Left cardiac atrium (tissue), 4 donors: ENCODE results near the gene TMEM135. TPM values are rescaled to one million over a fixed set of nuclear protein-coding genes. Genes with fewer than 3 reads are reported as not detected.
"Not testable (repeated sequence)": the region's sequence is repeated elsewhere in the genome, so short reads cannot be mapped to it uniquely, and the experiment has no call there.

Experiments
- ATAC-seq, 2 donors: fragments of 200-7000 bp; cut with Tn5 transposase; one replicate each; pipeline ENCODE4 v1.9.1; 2020; ENCODE audit warnings: mild to moderate bottlenecking in 2 of 2, moderate library complexity in 2 of 2
- DNase-seq: peaks from one replicate; pipeline ENCODE4 v3.0.0-alpha.2; 2020
- intact Hi-C, 2 donors: fragments of 100-400 bp; cut with DNase I; formaldehyde crosslinking; loops; one replicate each; pipeline versions ENCODE4 v1.14.1 to v1.15.1; 2022 to 2023
- long read RNA-seq: library from polyadenylated mRNA; unstranded; transcript quantifications from one replicate; pipeline ENCODE4 v2.0.0, GENCODE V29; 2021
- total RNA-seq, 2 donors: library from RNA; stranded (reverse); fragmentation: NEBNext Ultra II Directional; extraction: Animal tissue kit (Norgen Biotek cat#: 25700); gene quantifications; one replicate each; pipeline ENCODE4 v1.2.1, GENCODE V29; 2021
- donor health status: DM: no; HTN: yes; CAD: no.
- donor health status: DM: no; HTN: yes; CAD: no; lungs with severe emphysema.
- donor health status: DM: yes; HTN: yes; CAD: no.
- donor health status: Dilated cardiomyopathy.

TMEM135 gene
- total RNA-seq = 10 to 100 TPM; 23.1 to 30.8 TPM
- long read RNA-seq, transcript TMEM135-201 (15 exons, 2,433 nt) = major isoform, 13 of 19 reads
- long read RNA-seq, partial matches to known transcripts = 1 of 19 reads
- long read RNA-seq, other reads (novel, unspliced or antisense) = 3 of 19 reads

DNA sequence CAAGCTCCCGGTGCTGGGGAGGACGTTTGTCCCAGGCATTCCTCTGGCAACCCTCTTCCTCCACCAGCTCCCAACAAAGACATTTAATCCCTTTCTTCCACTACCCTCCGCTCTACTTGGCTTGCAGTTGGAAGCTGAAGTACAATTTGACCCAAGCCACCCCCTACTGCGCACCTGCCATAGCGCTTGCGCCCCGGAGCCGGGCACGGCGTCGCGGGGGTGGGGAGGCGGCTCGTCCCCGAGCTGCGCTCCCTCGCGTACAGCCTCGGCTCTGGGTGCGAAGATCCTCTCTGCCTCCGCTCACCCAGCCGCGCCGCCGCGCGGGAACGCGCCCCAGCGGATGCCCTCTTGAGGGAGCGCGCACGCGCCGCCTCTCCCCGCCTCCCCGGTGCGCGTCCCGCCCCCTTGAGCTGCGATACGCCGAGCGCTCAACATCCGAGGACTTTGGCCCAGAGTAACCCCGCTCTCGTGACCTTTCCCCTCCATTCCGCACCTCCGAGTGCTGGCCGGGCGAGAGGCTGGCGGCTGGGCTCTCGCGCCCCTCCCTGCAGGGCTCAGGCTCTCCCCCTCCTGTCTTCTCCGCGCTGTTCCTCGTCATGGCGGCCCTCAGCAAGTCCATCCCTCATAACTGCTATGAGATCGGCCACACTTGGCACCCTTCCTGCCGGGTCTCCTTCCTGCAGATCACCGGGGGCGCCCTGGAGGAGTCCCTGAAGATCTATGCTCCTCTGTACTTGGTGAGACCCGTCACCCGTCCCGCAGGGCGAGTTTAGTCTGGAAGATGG, at the start of gene TMEM135:
TMEM135 (plus strand) TSS at position 485 of the 785 bp plus-strand sequence; CDS start at position 597, 112 bp downstream.
- intact Hi-C loops = loop anchor here (5.0 to 10.0 kb wide), 3 partner anchors 53 to 93 kb away; partner anchors contain the start of gene FZD4 (in 1 of the 2)
- peak; percentile 98 to 99 for ATAC-seq

GRCh38 chr11:86988351-86988881, 49.3 kb upstream of the TMEM135 start:
- DNase-seq (no peak), ATAC-seq (no peak)
- intact Hi-C loops = loop anchor here in 1 of 2 donors (10.0 kb wide), 1 partner anchor 46 kb away; the partner anchor contains the start of gene TMEM135

More for the DNA sequence above, at the start of gene TMEM135:
- peak; percentile 95 for DNase-seq

DNA sequence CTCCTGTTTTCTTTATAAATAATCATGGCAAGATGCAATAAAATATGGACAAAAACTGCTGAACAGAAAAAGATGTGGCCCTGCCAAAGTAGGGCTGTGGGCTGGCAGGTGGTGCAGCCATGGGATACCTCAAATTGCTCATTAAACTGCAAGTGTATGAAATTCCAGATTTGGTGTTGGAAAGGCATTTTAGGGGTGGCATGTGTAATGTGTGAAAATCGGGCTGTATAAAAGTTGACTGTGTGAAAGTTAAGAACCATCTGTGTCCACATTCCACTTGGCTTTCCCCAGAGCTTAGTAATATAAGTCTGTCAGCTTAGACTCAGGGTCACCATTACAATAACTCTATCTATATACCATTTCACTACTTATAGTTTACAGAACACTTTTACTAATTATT, 47.7 kb upstream of the TMEM135 start:
- DNase-seq (no peak), ATAC-seq (peak in 1 of 2 donors; percentile 77)
- intact Hi-C loops = no loop called here

DNA sequence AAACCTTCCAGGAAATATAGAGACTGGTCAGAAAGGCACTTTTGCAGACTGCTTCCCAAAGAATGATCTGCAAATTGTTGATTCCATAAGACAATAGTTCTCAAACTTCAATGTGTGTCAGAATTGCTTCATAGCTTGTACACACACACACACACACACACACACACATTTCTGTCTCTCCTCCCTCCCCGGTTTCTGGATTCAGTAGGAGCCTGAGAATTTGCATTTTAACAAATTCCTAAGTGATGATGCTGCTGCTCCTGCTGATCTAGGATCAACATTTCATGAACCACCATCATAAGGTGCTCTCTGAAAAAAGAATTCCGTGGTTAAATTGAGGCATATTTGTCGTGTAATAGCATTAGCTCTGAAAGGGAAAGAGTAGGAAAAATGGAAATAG, 47.2 kb upstream of the TMEM135 start:
- peak in 1 of 2 donors; percentile 15 for ATAC-seq
- intact Hi-C loops = no loop called here

GRCh38 chr11:86991341-86991740, 46.4 kb upstream of the TMEM135 start:
- DNase-seq = no peak
- intact Hi-C loops = no loop called here
- ATAC-seq = no peak

More for the DNA sequence above, 47.2 kb upstream of the TMEM135 start:
- DNase-seq = no peak

DNA sequence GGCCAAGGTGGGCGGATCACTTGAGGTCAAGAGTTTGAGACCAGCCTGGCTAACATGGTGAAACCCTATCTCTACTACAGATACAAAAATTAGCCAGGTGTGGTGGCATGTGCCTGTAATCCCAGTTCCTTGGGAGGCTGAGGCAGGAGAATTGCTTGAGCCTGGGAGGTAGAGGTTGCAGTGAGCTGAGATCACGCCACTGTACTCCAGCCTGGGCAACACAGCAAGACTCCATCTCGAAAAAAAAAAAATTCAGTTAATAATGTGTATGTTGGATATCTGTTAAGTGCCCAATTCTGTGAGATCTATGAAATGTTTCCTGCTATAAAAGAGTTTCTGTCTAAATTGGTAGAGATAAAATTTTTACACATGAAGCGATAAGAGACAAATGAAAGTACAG, 45.4 kb upstream of the TMEM135 start:
- intact Hi-C loops, DNase-seq, ATAC-seq: not testable (repeated sequence)

DNA sequence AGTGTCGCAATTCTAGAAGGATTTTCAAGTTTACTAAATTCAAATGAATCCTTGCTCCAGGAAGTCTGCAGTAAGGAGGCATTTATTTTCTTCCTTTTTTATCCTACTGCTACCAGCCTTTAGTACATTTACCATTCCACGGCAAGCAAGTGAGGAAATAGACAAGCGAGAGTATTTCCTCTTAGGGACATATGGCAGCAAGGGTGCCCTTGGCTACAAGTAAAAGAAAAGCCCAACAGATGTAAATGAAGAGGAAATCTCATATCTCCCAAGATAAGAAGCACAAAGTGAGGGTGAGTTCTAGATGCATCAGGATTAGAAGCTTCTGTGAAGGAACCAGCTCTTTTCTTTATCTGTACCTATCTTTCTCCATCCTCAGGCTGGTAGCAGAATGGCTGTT, 44.7 kb upstream of the TMEM135 start:
- no peak for ATAC-seq
- intact Hi-C loops = no loop called here

DNA sequence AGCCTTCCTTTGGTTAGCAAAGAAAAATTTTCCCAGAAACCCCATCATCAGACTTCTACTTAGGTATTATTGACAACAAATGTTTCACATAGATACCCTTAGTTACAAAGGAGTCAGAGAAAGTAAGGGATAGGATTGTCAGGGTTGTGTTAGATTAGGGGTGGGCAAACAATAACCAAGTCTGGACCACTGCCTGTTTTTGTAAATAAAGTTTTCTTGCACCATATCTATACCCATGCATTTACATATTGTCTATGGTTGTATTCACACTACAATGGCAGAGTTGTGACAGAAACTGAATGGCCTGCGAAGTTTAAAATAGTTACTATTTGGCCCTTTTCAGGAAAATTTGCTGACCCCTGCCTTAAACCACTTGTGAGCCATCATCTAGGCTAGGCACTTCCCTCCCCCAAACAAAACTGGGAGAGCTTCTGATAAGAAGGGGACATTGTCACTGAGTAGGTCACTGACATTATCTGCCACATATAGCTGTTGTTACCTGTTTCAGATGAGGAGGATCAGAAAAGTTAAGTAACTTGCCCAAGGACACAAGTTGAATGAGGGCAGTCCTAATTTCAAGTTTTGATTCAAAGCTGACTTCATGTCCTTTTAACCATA, 40.7 kb upstream of the TMEM135 start:
- intact Hi-C loops = no loop called here
- DNase-seq (no peak), ATAC-seq (no peak)

More for the DNA sequence above, 44.7 kb upstream of the TMEM135 start:
- DNase-seq = no peak

- no peak for DNase-seq
- intact Hi-C loops = no loop called here
- ATAC-seq = no peak
These were observed 38.3 kb upstream of the TMEM135 start for GRCh38 chr11:86999388-86999787.

DNA sequence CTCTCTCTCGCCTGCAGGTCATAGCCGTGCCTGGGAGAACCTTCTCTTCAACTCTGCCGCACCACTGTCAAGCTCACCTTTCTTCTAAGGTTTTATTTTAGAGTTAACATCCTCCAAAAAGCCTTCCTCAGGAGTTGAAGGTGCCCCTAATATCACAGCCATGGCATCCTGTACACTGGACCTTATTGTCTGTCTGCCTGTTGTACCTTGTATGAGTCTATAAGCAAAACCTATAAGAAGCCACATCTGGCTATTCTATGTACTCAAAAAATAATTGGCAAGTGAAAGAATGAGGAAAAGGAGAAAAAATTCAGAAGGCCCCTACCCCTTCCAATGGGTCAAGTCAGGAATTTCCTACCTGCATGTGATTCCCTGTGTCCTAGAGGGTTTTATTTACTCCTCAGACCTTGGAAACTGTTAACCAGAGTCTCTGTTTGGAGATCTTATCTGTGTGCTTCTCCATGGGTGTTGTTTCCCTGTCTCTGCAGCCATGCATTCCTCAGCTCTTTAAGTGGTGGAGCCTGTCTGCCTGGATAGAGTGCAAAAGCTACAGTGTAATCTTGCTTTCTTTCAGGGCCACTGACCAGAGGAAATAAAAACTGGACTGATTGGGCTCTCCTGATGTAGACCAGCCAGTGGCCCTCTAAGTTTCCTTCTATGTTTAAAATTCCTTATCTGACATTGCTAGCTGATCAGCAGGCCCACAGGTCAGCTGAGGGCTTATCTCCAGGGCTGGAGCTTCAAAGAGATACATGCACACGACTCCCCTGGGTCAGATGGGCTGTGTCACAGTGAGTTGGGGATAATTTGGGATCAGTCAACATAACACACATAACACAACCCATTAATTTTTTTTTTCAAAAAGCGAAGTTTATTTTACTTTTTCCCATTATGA, 37.6 kb upstream of the TMEM135 start:
- ATAC-seq (peak; percentile 70 to 86), DNase-seq (no peak)
- intact Hi-C loops = no loop called here

DNA sequence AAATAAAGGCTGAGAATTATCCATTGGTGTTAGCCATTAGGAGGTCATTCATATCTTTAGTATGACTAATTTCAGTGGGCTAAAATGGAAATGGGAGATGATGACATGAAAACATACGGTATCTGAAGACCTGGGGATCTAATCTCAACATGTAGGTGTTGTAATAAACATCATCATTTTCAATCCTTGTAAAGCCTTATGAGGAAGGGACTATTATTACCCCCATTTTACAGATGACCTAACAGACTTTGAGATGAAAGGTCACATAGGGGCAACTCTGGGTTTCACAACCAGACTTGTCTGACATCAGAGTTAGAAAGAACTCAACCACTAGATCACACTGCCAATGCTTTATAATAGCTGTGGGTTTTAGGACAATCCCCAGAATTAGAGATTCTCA, 34.8 kb upstream of the TMEM135 start:
- no peak for DNase-seq
- intact Hi-C loops = no loop called here

DNA sequence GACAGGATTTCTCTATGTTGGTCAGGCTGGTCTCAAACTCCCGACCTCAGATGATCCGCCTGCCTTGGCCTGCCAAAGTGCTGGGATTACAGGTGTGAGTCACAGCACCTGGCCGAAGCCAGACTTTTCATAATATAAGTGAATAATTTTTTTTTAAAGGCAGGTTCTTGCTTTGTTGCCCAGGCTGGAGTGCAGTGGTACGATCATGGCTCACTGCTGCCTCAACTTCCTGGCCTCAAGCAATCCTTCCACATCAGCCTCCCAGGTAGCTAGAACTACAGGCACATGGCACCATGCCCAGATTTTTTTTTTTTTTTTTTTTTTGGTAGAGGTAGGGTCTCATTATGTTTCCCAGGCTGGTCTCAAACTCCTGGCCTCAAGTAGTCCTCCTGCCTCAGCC, 33.5 kb upstream of the TMEM135 start:
- DNase-seq, intact Hi-C loops, ATAC-seq: not testable (repeated sequence)

More for the DNA sequence above, 34.8 kb upstream of the TMEM135 start:
- no peak for ATAC-seq

DNA sequence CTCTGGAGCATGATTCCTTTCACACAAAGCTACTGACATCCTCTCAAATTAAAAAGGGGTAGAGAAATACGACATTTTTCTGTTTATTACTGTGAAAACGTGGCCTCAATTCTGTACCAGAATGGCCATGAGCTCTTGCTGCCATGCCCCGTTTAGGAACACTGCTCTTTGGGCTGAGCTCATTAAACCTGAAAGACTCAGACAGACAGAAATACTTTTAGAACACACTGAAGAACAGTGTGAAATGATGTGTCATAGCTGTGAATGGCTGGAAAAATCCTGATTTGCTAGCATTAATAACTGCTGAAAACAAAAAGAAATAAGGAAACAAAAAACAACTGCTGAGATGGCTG, 32.2 kb upstream of the TMEM135 start:
- ATAC-seq (no peak), DNase-seq (no peak)
- intact Hi-C loops = no loop called here

GRCh38 chr11:87006035-87006434, 31.7 kb upstream of the TMEM135 start:
- ATAC-seq (no peak), DNase-seq (no peak)
- intact Hi-C loops = no loop called here

- intact Hi-C loops = no loop called here
- peak; percentile 17 to 50 for ATAC-seq
These were observed 29.8 kb upstream of the TMEM135 start for GRCh38 chr11:87007963-87008362.

DNA sequence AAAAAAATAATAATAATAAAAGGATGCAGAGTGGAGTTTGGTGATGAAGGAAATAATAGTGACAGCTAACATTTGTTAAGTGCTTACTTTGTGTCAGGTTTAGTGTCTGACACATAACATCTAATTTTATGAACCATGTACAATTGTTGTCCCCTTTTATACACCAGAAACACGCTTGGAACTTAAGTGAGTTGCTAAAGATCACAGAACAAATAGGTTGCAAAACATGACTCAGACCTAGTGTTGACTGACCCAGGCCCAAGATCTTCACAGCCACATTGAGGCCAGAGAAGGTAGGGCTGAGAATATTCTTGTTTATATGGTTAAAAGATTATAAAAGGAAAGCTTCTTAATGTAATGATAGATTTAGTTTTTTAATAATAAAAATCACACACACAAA, 25.6 kb upstream of the TMEM135 start:
- intact Hi-C loops = no loop called here
- DNase-seq (no peak), ATAC-seq (no peak)

More at GRCh38 chr11:87007963-87008362, 29.8 kb upstream of the TMEM135 start:
- no peak for DNase-seq

DNA sequence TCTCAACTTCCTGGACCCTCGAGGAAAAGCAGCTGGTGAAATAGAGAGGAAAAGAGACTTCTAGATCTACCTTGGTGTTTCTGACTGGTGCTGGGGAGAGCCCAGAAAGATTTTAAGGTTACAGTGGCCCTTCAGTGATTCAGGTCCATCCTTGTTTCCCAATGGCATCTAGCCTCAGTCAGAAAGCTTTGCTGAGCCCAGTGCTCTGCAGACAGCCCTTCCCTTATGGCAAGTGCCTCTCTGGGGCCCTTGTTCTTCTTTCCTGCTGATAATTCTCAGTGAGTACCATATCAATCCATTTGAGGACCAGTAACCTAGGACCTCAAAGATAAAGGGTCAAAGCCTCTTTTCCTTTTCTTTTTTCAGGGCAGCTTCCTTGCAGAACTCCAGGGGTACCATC, 25.1 kb upstream of the TMEM135 start:
- no peak for DNase-seq
- no peak for ATAC-seq
- intact Hi-C loops = no loop called here

- no peak for DNase-seq
- ATAC-seq = peak; percentile 25 to 85
- intact Hi-C loops = no loop called here
These were observed 23.6 kb upstream of the TMEM135 start for GRCh38 chr11:87013912-87014825.
